ENCODE data around the gene PLPP4. TPM values are rescaled to one million over a fixed set of nuclear protein-coding genes. Genes with fewer than 3 reads are reported as not detected.

PLPP4 gene
- total RNA-seq, 2 donors from 2014 or later: 0.27 to 61.3 TPM

DNA sequence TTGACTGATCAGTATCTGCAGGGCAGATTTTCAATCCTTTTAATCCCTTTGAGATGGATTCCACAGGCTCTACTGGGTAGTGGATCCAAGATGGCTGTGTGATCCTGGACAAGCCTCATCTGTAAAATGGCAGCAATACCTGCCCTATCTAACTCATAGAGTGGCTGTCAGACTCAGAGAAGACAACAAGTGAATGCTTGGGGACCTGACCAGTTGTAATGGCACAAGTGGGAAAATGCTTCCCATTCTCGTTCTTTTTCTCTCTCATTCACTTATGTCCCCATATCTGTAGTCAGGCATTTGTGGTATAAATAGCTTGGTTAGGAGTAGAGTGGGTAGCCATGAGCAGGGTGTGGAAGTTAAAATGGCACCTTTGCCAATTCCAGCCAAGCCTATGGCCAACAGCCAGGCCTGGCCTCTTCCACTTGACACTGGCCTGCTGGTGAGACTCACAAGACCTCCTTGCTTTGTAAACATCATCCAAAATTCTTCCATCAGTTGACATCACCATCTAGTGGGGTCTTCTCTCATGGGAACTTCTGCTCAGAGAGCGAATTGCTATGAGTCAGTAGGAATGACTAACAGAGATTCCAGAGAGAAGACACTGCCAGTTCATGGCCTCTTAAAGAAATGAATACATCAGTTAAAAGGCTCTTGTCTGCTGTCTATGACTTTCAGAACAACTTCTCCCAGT lies 150.1 kb downstream of the PLPP4 start:
- TF ChIP-seq, protein P1, sequence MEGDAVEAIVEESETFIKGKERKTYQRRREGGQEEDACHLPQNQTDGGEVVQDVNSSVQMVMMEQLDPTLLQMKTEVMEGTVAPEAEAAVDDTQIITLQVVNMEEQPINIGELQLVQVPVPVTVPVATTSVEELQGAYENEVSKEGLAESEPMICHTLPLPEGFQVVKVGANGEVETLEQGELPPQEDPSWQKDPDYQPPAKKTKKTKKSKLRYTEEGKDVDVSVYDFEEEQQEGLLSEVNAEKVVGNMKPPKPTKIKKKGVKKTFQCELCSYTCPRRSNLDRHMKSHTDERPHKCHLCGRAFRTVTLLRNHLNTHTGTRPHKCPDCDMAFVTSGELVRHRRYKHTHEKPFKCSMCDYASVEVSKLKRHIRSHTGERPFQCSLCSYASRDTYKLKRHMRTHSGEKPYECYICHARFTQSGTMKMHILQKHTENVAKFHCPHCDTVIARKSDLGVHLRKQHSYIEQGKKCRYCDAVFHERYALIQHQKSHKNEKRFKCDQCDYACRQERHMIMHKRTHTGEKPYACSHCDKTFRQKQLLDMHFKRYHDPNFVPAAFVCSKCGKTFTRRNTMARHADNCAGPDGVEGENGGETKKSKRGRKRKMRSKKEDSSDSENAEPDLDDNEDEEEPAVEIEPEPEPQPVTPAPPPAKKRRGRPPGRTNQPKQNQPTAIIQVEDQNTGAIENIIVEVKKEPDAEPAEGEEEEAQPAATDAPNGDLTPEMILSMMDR (IDR thresholded peaks at IDR 0.05): no peak
- TF ChIP-seq POLR2AphosphoS5 (IDR thresholded peaks at IDR 0.05): no peak
- TF ChIP-seq POLR2A (IDR thresholded peaks at IDR 0.05): no peak
- no peak for DNase-seq (ENCODE audit: low spot score)
- no peak overlapping the region for H3K27ac ChIP-seq
- no peaks in the 10 kb centered on the region for H3K4me1 ChIP-seq (replicated peaks)
- H3K4me3 ChIP-seq: no peak overlapping the region
- no peaks in the 10 kb centered on the region for H3K27me3 ChIP-seq (replicated peaks; ENCODE audit: insufficient read depth)
- 86% methylated on average over 2 of the region's 2 CpGs for WGBS
- H3K36me3 ChIP-seq: no peaks in the 10 kb centered on the region
- intact Hi-C loops (cut with DNase I): no loop called here
- H3K9me3 ChIP-seq: no peaks in the 10 kb centered on the region

DNA sequence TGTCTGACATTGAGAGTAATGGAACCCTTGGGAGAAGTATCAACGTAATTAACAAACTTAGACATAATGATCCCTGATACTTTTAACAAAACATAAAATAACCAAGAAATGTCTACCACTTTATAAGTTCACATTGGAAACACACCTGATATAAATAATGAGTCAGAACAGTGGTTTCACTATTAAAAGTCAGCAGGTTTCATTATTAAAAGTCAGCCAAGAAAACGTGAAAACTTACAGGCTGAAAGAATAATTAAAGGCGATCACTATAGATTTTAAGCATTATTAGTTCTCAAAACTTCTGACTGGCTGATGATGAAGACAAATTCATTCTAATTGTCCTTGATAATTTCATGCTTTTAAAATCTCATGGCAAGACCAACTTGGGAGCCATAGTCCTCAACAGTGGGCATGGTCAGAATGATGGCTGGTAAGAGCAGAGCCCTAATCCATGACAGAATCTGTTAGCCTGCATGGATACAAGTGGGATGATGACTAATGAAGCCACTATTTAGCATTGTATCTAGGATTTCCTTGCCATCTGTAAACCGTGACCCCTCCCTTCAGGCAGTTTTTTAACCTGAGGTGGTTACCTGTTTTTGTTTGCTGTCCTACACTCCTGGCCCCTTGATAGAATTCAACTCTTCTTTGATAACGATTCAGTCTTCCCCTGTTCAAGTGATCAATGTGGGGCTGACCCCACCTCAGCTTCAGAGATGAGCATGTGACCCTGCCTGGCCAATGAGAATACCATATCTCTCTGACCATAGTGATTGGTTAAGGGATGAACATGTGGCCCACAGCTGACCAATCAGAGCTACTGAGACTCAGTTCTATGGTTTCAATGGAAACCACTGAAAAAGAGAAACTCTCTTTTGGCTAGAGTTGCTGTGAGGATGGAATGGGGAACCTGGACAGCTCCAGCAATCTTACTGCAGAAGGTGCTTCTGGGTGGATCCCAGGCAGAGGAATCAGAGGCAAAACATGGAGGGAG lies 151.0 kb downstream of the PLPP4 start:
- intact Hi-C loops (cut with DNase I): no loop called here
- no peak for DNase-seq (ENCODE audit: low spot score)
- Histone ChIP-seq H3K9me3 (no peaks in the 10 kb centered on the region), H3K4me3 (no peak overlapping the region), H3K4me1 (replicated peaks) (no peaks in the 10 kb centered on the region), H3K27ac (no peak overlapping the region), H3K36me3 (no peaks in the 10 kb centered on the region), H3K27me3 (replicated peaks; ENCODE audit: insufficient read depth) (no peaks in the 10 kb centered on the region)
- WGBS: 83% methylated on average over 5 of the region's 5 CpGs
- no peak for TF ChIP-seq POLR2A (IDR thresholded peaks at IDR 0.05)
- TF ChIP-seq, protein P1 (IDR thresholded peaks at IDR 0.05): no peak
- no peak for TF ChIP-seq POLR2AphosphoS5 (IDR thresholded peaks at IDR 0.05)

- H3K27ac ChIP-seq: no peak overlapping the region
- 36% methylated on average over 5 of the region's 5 CpGs for WGBS
- TF ChIP-seq POLR2A (IDR thresholded peaks at IDR 0.05): no peak
- TF ChIP-seq, protein P1 (IDR thresholded peaks at IDR 0.05): no peak
- no peak for TF ChIP-seq POLR2AphosphoS5 (IDR thresholded peaks at IDR 0.05)
- no peaks in the 10 kb centered on the region for H3K27me3 ChIP-seq (replicated peaks; ENCODE audit: insufficient read depth)
- H3K4me3 ChIP-seq: no peak overlapping the region
- intact Hi-C loops (cut with DNase I): no loop called here
- no peak for DNase-seq (ENCODE audit: low spot score)
- H3K9me3 ChIP-seq: no peaks in the 10 kb centered on the region
- H3K36me3 ChIP-seq: no peaks in the 10 kb centered on the region
- no peaks in the 10 kb centered on the region for H3K4me1 ChIP-seq (replicated peaks)
Measured at GRCh38 chr10:120609006-120609405, 152.0 kb downstream of the PLPP4 start.

- Histone ChIP-seq H3K4me3 (no peak overlapping the region), H3K36me3 (no peaks in the 10 kb centered on the region), H3K27ac (no peak overlapping the region), H3K27me3 (replicated peaks; ENCODE audit: insufficient read depth) (no peaks in the 10 kb centered on the region), H3K9me3 (no peaks in the 10 kb centered on the region), H3K4me1 (replicated peaks) (no peaks in the 10 kb centered on the region)
- TF ChIP-seq POLR2AphosphoS5 (IDR thresholded peaks at IDR 0.05): no peak
- TF ChIP-seq, protein P1 (IDR thresholded peaks at IDR 0.05): no peak
- TF ChIP-seq POLR2A (IDR thresholded peaks at IDR 0.05): no peak
- intact Hi-C loops (cut with DNase I): no loop called here
- DNase-seq (ENCODE audit: low spot score): no peak
Measured at GRCh38 chr10:120610791-120611190, 153.8 kb downstream of the PLPP4 start.

Data from prostate gland (tissue), 2 donors.